OCI-LY1 (cell line): ENCODE measurements around the gene SERGEF.

Experiments used
- H2AFZ ChIP-seq: fragments of 200-600 bp; sonication (generic), shearing (Covaris generic); 2 replicates; pipeline ENCODE4 v1.6.0; 2014; ENCODE audit warnings: antibody characterized with exemption, mild to moderate bottlenecking, low read length
- H3F3A ChIP-seq: fragments of 200-600 bp; sonication (generic), shearing (Covaris generic); 2 replicates; pipeline ENCODE4 v1.6.0; 2014; ENCODE audit warnings: mild to moderate bottlenecking, antibody characterized with exemption, low read length, moderate library complexity; ENCODE audit not compliant: insufficient read depth
- H3K27ac ChIP-seq: fragments of 200-600 bp; sonication (generic); 2 replicates; pipeline ENCODE4 v1.5.1; 2014; ENCODE audit warnings: low read length, mixed run types, mild to moderate bottlenecking, low read depth; ENCODE audit not compliant: poor library complexity, severe bottlenecking
- H3K27me3 ChIP-seq: fragments of 200-600 bp; sonication (generic); 2 replicates; pipeline ENCODE4 v1.6.0; 2014; ENCODE audit warnings: antibody characterized with exemption, mild to moderate bottlenecking, low read length, moderate library complexity; ENCODE audit not compliant: insufficient read depth
- H3K36me3 ChIP-seq: fragments of 200-600 bp; sonication (generic); 2 replicates; pipeline ENCODE4 v1.6.1; 2014; ENCODE audit warnings: mild to moderate bottlenecking, antibody characterized with exemption, low read length, moderate library complexity, mixed read lengths; ENCODE audit not compliant: insufficient read depth
- H3K4me1 ChIP-seq: fragments of 200-600 bp; sonication (generic); 2 replicates; pipeline ENCODE4 v1.5.1; 2014; ENCODE audit warnings: mild to moderate bottlenecking, low read length, moderate library complexity; ENCODE audit not compliant: insufficient read depth, severe bottlenecking
- H3K4me2 ChIP-seq: fragments of 200-600 bp; sonication (generic), shearing (Covaris generic); 2 replicates; pipeline ENCODE4 v1.6.1; 2014; ENCODE audit warnings: low read length
- H3K4me3 ChIP-seq: fragments of 200-600 bp; sonication (generic); 2 replicates; pipeline ENCODE4 v1.5.1; 2014; ENCODE audit warnings: low read length, low read depth, mild to moderate bottlenecking, mixed read lengths; ENCODE audit not compliant: poor library complexity, severe bottlenecking
- H3K79me2 ChIP-seq: fragments of 200-600 bp; shearing (Covaris generic); 2 replicates; pipeline ENCODE4 v1.6.1; 2016; ENCODE audit warnings: mixed run types, low read length, mixed read lengths; ENCODE audit not compliant: insufficient read depth
- H3K9ac ChIP-seq: fragments of 200-600 bp; sonication (generic), shearing (Covaris generic); 2 replicates; pipeline ENCODE4 v1.6.1; 2014; ENCODE audit warnings: mild to moderate bottlenecking, low read length, mixed read lengths
- H3K9me2 ChIP-seq: fragments of 200-600 bp; sonication (generic), shearing (Covaris generic); 2 replicates; pipeline ENCODE4 v1.6.1; 2014; ENCODE audit warnings: low read depth, mild to moderate bottlenecking, low read length, mixed read lengths
- H3K9me3 ChIP-seq: fragments of 200-600 bp; shearing (Covaris generic); 2 replicates; pipeline ENCODE4 v1.6.1; 2014; ENCODE audit warnings: low read length, mixed read lengths
- H4K20me1 ChIP-seq: fragments of 200-600 bp; sonication (generic), shearing (Covaris generic); 2 replicates; pipeline ENCODE4 v1.6.0; 2016; ENCODE audit warnings: mild to moderate bottlenecking, low read length; ENCODE audit not compliant: insufficient read depth
- CTCF ChIP-seq: fragments of 200-600 bp; sonication (generic), shearing (Covaris generic); IDR thresholded peaks from 2 replicates; pipeline ENCODE4 v1.5.1; 2017; ENCODE audit warnings: mild to moderate bottlenecking, antibody characterized with exemption, low read length, moderate library complexity, mixed read lengths
- EZH2 ChIP-seq: fragments of 200-600 bp; sonication (generic), shearing (Covaris generic); IDR thresholded peaks from 2 replicates; pipeline ENCODE4 v1.8.0; 2017; ENCODE audit warnings: borderline replicate concordance, mixed run types, mild to moderate bottlenecking, antibody characterized with exemption, low read length, moderate library complexity, mixed read lengths

Gene SERGEF

DNA sequence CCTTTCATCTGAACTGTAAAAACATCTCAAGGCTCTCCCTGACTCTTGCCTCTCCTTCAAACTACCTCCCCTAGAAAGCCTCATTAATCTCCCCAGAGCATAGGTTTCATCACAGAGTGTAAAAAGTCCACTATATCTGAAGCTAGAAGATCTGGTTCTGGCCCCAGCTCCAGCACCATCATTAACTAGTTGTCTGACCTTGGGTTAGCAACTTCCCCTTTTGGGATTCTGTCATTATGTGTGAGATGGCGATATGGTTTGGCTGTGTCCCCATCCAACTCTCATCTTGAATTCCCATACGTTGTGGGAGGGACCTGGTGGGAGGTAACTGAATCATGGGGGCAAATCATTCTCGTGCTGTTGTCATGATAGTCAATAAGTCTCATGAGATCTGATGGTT is 181.0 kb downstream of the SERGEF start:
- no peak for TF ChIP-seq CTCF
- no peak for TF ChIP-seq EZH2
- H3K9me3 ChIP-seq: no peaks in the 10 kb centered on the region
- H3K79me2 ChIP-seq: no peaks in the 10 kb centered on the region
- H3K9ac ChIP-seq: no peak overlapping the region
- H3K4me2 ChIP-seq: no peak overlapping the region
- no peaks in the 10 kb centered on the region for H3K9me2 ChIP-seq
- no peaks in the 10 kb centered on the region for H3K27me3 ChIP-seq
- no peaks in the 10 kb centered on the region for H3F3A ChIP-seq
- H4K20me1 ChIP-seq: no peaks in the 10 kb centered on the region
- no peaks in the 10 kb centered on the region for H3K36me3 ChIP-seq
- H3K4me1 ChIP-seq: no peaks in the 10 kb centered on the region
- no peak overlapping the region for H3K27ac ChIP-seq
- no peak overlapping the region for H2AFZ ChIP-seq
- H3K4me3 ChIP-seq: no peak overlapping the region

GRCh38 chr11:17831228-17831627 is 181.6 kb downstream of the SERGEF start:
- no peaks in the 10 kb centered on the region for H3K36me3 ChIP-seq
- H4K20me1 ChIP-seq: no peaks in the 10 kb centered on the region
- H3K4me3 ChIP-seq: no peak overlapping the region
- no peak overlapping the region for H3K27ac ChIP-seq
- no peaks in the 10 kb centered on the region for H3K9me3 ChIP-seq
- no peak overlapping the region for H3K9ac ChIP-seq
- no peaks in the 10 kb centered on the region for H3K9me2 ChIP-seq
- no peaks in the 10 kb centered on the region for H3F3A ChIP-seq
- H3K4me1 ChIP-seq: no peaks in the 10 kb centered on the region
- H2AFZ ChIP-seq: no peak overlapping the region
- no peak overlapping the region for H3K4me2 ChIP-seq
- no peaks in the 10 kb centered on the region for H3K27me3 ChIP-seq
- TF ChIP-seq CTCF: no peak
- no peaks in the 10 kb centered on the region for H3K79me2 ChIP-seq

DNA sequence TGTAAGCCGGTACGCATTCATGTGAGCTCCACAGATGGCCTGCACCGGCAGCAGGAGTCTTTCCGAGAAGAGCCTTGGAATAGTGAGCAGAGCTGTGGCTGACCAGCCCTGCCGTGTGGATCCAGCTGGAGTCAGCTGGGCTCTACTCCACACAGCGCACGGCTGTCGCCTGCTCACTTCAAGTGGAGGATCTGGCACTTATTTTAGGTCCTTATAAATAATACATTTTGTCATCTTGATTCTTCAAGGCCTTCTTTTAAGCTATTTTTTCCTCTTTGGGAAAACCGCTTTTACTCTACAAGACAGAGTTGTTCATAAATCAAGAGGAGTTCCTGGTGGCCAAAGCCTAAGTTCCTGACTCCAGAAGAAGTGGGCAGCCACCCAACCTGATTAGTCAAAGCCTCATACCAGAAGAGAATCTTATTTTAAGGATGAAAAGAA is 184.5 kb downstream of the SERGEF start:
- no peaks in the 10 kb centered on the region for H3K9me3 ChIP-seq
- H3K4me3 ChIP-seq: no peak overlapping the region
- no peaks in the 10 kb centered on the region for H3K9me2 ChIP-seq
- no peaks in the 10 kb centered on the region for H3F3A ChIP-seq
- no peaks in the 10 kb centered on the region for H3K4me1 ChIP-seq
- H3K79me2 ChIP-seq: no peaks in the 10 kb centered on the region
- TF ChIP-seq EZH2 (no peak), CTCF (no peak)
- no peaks in the 10 kb centered on the region for H3K27me3 ChIP-seq
- no peaks in the 10 kb centered on the region for H4K20me1 ChIP-seq
- no peak overlapping the region for H3K4me2 ChIP-seq
- H3K36me3 ChIP-seq: no peaks in the 10 kb centered on the region
- H3K9ac ChIP-seq: no peak overlapping the region
- no peak overlapping the region for H3K27ac ChIP-seq
- H2AFZ ChIP-seq: no peak overlapping the region
